Retina (tissue), 1 donor: ENCODE results near the gene DROSHA.
"Not testable (repeated sequence)": the region's sequence is repeated elsewhere in the genome, so short reads cannot be mapped to it uniquely, and the experiment has no call there.

ENCODE experiments used
- DNase-seq: peaks from one replicate; pipeline ENCODE4 v3.0.0-alpha.2; 2016

DROSHA gene

DNA sequence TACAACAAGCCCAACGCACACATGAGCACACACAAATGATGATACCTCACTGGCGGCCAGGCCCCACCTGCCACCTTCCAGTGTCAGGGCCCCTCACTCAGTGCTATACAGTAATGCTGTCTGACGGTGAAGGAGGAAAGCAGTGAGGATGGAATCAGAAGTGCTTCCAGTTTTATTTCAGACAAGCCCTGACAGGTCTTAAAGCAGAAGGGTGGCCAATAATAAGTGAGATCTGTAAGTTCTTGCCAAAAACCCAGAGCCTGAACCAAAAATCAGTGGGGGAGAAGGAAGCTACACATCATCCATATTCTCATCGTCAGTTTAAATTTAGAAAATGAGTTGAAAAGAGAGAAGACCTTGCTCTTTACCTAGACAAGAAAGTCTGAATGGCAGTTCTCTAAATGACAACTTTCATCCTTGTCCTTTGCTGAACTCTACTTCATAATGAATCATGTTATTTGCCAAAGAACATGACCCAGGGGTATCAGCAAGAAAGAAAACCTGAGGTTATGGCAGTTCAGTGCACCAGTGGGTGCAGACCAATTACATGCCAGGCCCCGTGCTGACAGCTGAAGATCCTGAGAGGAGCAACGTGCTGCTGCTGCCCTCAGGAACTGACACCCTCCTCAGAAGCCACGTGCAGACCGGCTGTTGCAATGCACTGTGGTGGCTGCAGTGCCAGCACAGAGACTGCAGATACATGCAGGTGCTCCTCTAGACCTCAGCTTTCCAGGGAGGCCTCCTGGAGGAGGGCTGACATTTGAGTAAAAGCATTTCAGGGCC, 118.7 kb downstream of the DROSHA start:
- DNase-seq: no peak

DNA sequence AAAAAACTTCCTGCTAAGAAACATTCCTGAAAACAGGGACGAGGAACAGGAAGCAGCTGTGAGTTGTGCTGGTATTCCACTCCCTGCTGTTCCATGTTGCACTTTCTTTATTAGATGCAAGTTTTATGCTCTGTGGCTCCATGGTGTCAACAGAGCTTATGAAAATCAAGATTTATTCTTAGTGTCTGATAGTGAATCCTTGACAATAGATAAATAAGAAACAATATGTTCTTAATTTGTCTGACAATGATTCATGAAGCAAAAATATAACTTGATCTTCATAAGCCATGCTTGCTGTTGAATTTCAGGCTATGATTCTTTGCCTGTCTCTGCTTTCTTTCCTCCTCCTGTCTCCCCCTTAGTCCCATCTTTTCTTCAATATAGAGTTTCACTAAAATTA, 119.6 kb downstream of the DROSHA start:
- no peak for DNase-seq

DNA sequence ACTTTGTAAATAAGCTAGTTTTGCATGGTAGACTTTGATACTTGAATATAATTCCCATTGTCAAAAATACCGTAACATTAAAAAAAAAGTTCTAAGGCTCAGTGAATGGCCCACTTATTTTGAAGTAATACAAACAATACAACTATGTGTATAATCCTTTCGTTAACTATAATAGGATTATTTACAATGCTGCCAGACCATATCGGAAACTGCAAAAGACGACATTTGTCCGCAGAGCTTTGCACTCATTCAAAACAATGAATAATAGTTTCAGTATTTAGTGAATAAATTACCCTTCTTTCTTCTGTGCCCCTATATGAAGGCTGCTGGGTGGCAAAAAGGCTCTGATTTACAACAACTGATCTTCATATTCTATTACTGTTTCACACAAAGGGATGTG, 121.8 kb downstream of the DROSHA start:
- DNase-seq: no peak

DNA sequence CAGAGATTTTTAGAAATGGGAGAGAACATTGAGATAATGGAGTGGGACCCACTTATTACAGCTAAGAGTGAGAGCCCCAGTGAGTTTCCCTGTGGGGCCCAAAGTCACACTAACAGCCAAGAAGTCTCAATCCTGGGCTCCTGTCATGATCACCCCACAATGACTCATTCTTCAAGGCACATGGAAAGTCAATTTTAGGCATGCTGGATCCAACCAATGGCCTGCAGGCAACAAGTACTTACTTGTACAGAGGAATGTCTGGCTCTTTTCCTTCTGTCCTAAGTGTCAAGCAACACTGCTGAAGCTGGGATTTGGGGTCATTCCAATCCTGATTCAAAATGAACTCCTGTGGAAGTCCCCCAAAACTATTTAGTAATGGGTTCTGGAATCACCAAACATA, 123.1 kb downstream of the DROSHA start:
- DNase-seq: no peak

DNA sequence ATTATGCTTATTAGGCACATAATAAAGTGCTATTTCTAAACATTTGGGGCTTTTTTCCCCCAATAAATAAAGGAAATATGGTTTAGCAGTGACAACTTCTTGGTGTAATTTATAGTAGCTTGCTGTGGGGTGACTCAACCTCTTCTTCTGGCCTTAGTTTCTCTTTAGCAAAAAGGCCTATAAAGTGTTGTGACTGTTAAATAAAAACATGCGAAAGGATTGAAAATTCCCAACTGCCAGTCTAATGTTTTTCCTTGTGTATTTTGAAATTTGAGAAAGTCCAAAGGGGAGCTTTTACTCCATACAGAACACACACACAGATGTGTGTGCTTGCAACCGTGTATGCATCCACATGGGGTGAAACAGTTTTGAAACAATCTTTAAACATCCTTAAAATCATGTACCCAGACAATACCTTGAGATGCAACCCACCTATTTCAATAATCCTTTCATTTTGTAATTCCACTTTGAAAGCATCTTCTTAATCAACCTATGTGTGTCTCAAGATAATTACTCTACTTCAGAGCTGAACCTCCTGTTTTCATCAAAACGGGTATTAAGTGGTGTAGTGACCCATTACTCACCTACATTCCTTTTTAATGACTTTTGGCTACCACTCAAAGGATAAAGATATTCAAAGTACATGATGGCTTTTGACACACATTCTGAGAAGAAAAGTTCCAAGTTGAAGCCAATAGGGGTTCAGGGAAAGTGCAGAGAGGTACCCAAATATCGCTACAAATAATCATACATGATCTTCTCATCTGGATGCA, 123.8 kb downstream of the DROSHA start:
- DNase-seq: no peak

DNA sequence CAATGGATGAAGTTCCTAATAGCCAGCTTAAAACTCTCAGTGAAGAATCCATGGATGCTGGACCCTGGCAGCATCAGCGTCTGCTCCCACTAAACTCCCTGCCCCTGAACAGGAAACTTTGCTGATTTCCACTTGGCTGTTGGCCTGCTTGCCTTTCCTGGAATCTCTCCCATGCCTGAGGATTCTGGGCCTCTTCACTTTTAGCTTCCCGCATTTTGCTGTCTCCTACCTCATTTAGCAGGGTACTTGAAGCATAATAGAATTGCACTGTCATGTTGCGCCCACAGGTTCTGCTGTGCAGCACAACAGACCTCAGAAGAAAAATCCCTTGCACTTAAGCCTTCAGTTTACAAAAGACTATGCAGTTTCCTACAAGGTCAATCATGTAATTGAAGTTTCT, 127.6 kb downstream of the DROSHA start:
- DNase-seq: no peak

DNA sequence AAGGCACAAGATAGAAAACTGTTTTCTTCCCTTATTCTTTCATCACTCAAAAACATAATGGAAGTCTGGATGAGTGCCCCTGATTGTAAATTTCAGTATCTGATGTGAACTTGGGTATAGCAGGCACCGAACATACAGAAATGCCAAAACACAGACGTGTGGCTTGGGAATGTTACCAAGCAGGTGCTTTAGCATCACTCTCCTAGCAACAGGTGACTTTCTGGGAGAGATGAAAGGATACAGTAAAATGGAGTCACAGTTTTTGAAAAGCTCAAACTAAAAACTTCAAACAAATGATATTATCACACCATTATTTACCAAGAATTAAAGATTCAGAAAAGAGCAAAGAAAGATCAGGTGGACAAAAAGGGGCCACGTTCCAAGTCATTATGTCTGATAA, 130.2 kb downstream of the DROSHA start:
- no peak for DNase-seq

DNA sequence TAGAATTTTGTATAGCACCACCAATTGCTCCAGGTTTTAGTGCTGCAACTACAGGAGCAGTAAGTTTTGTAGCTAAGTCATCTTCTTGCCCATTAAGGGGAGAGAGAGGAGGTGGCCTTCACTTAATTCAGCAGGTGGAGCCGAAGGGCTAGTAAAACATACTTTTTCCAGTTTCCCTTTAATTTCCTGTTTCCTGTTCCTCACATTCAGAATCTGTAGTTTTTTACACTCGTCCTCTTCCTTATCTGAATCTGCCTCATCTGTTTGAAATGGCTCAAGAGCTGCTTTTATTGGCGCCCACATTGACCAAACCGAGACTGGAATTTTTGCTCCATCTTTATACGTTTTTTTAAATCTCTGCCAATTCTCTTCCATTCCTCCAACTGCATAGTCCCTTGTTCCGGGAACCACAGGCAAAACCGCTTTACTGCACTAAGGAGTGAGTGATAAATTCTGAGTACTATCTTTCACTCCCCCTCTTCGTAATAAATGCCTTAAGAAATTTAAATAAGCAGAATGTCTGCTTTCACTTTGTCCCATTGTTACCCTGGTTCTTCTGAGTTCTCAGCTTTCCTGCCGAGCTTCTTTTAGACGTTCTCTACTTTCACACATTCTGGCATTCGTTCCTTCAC, 133.9 kb downstream of the DROSHA start:
- no peak for DNase-seq

DNA sequence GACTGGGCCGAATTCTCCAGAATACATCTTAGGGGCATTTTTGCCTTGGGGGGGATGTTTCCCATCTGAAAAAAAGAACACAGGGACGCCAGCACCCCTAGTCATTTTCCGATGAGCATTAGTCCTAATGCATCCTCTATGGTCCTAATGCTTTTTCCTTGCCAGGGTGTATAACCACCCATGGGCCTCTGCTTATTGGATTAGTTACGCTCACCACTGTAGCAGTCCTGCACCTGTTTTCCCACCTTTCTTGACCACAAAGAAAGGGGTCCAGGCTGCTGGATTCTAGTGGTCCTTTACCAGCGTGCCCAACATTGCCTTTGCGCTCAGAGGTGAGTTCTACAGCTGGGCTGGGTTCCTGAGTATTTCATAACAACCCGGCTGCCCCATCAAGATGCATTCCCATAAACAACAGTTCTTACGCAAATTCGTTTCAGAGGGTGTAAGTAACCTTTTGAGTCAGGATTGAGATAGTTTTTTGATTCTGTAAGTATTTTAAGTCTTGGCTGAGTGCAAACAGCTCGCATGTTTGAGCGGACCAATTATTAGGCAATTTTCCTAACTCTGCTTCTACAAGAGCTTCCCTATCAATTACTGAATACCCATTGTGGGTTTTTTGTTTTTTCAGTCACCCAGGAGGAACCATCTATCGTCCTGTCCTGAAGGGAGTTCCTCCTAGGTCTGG, 135.1 kb downstream of the DROSHA start:
- no peak for DNase-seq

DNA sequence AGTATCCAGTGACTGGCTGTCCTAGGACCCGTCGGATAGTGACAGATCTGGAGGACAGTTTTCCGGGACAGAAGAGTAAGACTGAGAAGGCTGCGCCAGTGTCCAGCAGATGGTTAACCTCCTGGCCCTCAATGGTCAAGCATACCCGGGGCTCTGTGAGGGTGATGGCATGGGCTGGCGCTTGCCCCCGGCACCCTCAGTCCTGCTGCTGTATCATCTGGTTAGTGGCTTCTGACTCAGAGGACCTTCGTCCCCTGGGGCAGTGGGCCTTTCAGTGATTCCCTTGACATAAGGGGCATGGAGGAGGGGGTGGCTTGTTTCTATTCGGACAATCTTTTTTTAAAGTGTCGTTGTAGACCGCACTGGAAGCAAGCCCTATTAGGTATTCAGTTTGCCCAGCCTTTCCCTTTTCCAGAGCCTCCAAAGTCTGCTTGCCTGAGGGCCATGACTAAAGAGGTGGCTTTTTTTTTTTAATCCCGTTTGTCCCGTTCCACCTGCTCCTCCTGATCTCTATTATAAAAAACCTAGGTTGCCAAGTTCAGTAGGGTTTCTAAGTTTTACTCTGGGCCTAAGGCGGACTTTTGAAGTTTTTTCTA, 136.3 kb downstream of the DROSHA start:
- DNase-seq: not testable (repeated sequence)

DNA sequence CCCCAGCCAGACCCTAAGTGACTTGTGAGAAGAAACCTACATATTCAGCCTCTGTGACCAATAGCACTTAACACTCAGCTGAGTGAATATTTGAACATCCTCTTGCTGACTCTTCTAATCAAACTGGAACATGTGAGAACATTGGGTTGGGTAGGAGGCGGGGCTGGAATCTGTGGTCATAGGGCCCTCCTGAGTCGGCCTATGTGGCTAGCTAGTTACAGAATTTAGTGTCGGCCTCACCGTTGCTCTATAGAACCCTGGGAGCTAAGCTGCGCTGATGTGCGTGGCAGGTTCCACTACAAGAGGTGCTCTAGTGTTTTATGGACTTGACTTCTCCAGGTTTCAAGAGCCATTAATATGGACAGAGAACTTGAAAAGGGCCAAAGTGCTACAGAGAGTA, 138.8 kb downstream of the DROSHA start:
- DNase-seq: no peak

DNA sequence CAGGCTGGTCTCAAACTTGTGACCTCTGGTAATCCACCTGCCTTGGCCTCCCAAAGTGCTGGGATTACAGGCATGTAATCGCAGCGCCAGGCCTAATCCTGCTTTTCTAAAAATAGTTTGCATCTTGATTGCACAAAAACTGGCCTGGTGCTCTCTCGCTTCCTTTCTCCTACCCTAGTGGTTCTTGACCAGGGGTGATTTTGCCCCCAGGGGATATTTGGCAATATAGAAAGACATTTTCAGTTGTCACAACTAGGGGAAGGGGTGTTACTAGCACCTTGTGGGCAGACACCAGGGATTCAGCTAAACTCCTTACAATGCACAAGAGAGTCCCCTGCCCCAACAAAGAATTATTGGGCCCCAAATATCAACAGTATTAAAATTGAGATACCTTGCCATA, 139.8 kb downstream of the DROSHA start:
- DNase-seq: no peak

DNA sequence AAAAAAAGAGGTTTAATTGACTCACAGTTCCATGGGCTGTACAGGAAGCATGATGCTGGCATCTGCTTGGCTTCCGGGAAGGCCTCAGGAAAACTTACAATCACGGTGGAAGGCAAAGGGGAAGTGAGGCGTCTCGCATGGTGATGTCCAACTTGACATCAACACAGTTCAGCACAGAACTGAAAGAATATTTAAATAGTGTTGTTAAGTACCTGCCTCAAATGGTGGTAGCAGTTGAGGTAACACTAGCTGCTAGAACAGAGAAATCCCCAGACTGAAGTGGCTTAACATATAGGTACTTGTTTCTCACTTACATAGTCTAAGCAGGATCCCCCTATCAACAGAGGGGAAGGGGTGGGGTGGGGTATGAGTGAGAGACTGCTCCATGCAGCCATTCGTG, 141.6 kb downstream of the DROSHA start:
- no peak for DNase-seq

DNA sequence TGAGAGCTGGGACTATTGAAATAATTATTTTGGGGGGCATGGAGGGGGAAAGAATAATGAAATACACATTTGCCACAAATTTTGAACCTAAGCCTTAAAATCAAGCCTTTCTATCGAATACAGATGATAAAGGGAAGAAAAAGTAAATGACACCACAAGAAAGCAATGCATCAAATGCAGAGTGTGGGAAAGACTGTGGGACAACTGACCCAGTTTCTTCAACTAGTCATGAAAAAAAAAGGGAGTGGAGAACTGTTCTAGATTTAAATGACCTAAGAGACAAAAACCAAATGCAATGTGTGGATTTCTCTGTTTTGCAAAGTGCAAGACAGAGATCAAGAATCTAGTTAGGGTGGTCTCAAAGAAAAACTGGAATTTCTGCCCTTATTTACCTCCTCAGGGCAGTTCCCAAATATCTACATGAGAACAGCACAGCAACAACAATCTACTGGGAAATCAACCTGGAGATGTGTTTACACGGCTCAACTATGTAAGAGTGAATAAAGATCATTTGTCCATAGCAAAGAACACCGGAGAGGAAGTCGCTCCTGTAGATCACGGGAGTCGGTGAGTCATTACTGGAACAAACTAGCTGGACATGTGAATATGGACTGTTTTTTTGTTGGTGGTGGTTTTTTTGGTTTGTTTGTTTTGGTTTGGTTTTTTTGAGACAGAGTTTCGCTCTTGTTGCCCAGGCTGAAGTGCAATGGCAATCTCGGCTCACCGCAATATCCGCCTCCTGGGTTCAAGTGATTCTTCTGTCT, 145.9 kb downstream of the DROSHA start:
- no peak for DNase-seq

DNA sequence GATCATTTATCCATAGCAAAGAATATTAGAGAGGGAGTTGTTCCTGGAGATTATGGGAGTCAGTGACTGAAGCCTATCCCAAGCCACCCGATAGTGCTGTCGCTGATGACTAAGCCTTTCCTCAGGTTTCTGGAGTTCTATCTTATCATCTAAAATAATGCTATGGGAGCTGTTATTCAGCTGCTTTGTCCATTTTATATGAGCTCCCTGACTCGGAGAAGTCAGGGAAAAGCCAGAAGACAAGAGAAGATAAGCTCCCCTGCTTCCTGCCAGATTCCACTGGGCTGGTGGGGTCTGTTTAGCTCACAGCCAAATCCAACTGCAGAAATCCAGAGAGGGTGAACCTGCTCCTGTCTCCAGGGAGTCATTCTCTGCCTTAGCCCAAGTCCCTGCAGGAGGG, 148.2 kb downstream of the DROSHA start:
- DNase-seq: no peak

DNA sequence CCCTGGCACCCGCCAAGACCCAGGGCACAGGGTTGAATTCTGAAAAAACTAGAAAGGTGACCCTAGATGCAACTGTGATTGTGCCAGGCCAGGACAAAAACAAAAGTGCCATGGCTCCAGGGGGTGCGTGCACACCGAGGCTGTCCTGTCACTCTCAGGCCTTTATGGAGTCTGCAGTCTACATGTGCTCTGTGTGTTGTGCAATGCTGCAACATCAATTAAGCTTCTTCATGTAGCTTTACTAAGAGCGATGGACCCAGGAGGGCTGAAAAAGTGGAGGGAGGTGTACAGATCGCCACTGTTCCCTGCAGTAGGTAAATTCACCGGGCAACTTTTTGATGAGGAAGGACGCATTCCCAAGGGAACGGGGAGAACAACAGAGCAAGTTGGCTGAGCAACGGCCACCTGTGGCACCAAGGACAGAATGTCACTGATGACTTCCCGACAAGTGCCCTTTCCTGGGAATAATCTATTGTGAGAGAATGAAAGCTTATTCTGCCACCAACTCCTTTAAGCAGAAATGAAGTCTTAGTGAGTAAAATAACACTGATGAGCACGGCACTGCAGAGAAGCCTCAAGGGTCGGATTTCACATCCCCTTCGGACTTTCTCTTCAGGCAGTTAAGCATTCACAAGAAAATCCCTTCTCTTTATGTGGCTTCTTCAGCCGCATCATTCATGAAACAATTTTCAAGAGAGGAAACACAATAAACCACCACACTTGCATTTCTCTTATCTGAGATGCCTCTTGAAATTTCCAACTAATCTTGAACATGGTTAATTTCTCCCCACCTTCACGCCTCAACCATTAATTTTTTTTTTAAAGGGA, 149.6 kb downstream of the DROSHA start:
- DNase-seq: peak; percentile 32

DNA sequence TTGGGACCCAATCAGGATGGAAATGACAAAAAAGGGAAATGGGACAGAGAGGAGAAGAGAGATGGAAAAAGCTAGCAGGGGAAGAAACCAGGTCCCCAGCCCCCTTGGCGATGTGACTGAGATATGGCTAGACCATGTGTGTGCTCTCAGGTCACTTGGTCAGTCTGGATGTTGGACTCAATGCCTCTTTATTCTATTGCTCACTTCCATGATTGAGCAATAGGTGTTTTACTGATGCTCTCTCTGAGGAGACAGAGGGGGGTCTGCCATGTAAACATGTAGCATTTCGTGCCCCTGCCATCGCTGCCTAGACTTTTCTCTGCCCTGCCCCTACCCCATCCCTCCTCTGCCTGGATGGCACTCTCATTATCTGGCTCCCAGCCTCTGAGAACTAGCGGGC, 150.6 kb downstream of the DROSHA start:
- no peak for DNase-seq

DNA sequence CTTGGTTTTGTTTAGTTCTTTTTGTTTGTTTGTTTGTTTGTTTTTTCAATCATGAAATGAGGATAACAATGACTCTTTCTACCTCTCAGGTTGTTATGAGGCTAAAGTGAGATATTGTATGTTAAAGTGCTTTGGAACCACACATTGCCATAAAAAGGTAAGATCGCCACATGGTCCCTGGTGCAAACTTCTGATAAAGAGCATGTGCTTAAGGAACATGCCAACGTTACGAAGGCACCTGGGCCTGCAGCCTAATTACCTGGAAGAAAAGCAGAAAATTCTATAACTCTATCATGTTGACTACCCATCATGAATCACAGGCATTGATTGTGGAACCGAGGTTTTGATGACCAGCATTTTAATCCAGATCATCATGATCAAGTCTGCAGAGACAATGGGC, 151.8 kb downstream of the DROSHA start:
- no peak for DNase-seq

DNA sequence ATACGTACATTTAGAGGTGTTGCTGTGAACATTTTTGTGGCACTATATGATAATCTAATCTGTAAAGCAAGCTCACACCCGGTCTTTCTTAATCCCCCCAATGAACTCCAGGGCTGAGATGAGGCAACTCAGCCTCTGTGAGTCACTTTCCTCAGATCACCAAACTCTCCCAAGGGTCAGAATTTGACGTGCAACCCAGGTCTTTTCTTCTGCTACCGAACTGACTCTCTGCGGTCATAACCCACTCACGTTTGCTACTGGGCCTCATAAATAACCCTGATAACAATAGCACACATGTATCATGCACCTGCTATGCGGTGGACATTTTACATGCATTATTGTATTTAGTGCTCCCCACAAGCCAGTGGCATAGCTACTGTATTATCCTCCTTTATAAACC, 153.1 kb downstream of the DROSHA start:
- DNase-seq: no peak

DNA sequence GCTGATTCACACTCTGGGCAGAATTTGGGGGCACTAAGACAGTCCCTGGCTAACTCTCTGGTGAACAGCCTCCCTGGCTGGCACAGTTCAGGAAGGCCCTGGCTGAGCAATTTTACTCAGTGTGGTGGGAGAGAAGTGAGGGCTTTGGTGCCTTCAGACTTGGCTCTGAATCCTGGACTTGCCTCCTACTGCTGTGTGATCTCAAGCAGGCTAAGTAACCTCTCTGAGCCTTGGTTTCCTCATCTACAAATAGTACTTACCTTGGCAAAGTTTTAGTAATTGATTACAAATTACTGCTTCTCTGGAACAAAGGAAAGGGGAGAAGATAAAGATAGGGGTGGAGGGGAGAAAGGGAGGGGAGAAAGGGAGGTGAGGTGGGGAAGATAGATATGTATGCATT, 153.8 kb downstream of the DROSHA start:
- DNase-seq: no peak

DNA sequence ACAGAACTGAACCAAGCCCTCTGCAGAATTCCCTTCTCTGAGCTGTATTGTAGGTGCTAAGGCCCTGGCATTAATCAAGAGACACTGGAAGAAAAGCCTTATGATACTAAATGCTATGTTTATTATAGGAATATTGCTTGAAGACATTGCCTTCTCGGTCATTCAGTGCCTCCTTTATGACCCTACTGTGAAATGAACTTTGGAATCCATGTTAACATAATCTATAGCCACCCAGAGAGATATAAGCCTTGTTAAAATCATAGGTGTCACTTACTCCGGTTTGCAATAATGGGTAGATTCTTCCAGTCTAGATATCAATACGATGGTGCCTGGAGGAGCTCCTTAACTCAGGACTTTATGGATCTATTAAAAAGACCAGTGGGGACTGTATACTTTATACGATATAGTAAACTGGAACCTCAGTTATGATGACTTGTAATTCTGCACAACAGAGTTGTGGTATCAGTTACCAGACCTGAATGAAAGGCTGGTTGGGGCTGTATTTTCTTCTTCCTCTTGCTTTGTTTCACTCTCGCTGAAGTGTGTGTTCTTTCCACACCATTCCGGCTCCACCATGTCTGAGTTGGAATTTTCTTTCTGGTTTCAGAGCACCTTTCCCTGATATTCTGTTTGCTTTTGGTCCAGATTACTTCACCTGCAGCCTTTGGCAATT, 154.5 kb downstream of the DROSHA start:
- DNase-seq: no peak
